ENCODE measurements around the gene FAAP24.
"Not testable (repeated sequence)": the region's sequence is repeated elsewhere in the genome, so short reads cannot be mapped to it uniquely, and the experiment has no call there.

Gene FAAP24

DNA sequence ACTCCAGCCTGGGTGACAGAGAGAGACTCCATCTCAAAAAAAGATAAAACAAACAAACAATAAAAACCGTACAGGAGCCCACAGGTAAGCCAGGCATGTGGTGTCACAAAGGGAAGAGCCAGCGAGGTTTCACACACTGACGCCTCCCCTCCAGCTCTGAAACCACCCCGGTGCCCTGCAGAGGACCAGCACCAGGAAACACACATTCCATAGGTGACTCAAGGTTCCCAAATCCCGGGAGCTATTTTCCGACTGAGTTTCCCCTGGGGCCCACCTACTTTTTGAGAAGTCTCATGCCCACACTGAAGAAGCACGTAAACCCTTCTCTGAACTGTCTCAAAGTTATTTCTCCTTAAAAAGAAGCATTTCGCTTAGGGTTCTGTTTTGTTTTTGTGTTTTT lies 52.4 kb downstream of the FAAP24 start:
- no peak for FAIRE-seq
- no peak for TF ChIP-seq TAF1 (IDR thresholded peaks at IDR 0.05; ENCODE audit: low read depth, low read length)
- no peak for DNase-seq (ENCODE audit: insufficient read length, low spot score)

DNA sequence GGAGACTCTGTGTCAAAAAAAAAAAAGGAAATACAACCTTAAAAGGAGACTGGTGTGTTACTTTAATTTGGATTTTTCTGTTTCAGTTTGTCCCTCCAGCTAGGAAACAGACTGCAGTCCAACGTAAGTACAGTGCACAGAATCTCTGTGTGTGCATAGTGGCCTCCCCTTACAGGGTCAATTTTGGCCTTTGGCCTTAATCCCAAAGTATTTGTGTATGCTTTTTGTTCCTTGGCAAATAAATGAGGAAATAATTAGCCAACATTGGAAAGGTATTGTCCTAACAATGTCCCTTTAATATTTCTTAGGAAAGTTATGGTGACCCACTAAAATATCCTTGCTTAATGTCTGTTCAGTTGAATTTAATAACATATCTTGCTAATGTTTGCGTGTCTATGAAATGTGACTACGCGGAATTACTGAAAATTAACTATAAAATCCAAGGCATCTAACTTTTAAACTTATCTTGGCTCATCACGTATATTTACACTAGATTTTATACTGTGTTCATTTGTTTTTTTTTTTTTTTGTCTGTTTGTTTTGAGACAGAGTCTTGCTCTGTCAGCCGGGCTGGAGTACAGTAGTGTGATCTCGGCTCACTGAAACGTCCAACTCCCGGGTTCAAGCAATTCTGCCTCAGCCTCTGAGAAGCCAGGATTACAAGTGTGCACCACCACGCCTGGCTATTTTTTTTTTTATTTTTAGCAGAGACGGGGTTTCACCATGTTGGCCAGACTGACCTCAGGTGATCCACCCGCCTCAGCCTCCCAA lies 53.6 kb downstream of the FAAP24 start:
- FAIRE-seq, result not testable (repeated sequence)

DNA sequence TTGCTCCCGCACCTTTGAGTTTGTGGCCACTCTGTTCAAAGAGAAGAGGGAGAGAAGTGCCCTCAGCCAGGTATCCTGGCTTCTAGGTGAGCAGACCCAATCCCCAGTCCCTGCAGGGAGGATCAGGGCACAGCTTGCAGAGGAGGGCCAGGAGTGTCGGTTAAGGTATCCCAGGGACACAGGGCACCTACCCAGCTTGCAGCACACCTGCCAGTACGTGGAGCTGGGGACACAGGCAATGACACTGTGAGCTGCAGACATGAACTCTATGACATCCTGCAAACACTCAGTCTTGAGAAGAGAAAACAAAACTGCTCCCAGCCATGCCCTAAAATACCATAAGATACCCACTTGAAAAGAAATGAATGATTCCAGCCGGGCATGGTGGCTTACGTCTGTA lies 54.6 kb downstream of the FAAP24 start:
- not testable (repeated sequence) for FAIRE-seq; DNase-seq (ENCODE audit: insufficient read length, low spot score)

More for the DNA sequence above, 53.6 kb downstream of the FAAP24 start:
- DNase-seq (ENCODE audit: insufficient read length, low spot score), result not testable (repeated sequence)
